ENCODE data around the gene PSEN2. TPM values are rescaled to one million over a fixed set of nuclear protein-coding genes. Genes with fewer than 3 reads are reported as not detected.

Gene PSEN2
- polyA plus RNA-seq, 1 donor (not counting 4 experiments of a cell fraction or from before 2014, with no cell fraction given) = 9.5 TPM

GRCh38 chr1:226873771-226874578 lies 3.6 kb downstream of the PSEN2 start:
- dilution Hi-C loops (cut with MboI; ENCODE audit: extremely low pct_ligation_motif_present, low sequenced_read_pairs) = no loop called here
- Histone ChIP-seq H3K9ac (ENCODE audit: control insufficient read depth, extremely low read depth, insufficient read depth, low read length) (no peak overlapping the region), H3K9me1 (ENCODE audit: control insufficient read depth, extremely low read depth, insufficient read depth, low read length) (no peaks in the 10 kb centered on the region), H3K4me1 (ENCODE audit: control insufficient read depth, extremely low read depth, insufficient read depth, low read length) (peaks cover 27% of the 10 kb centered on the region), H4K20me1 (ENCODE audit: control insufficient read depth, extremely low read depth, insufficient read depth, low read length) (no peaks in the 10 kb centered on the region), H3K27me3 (ENCODE audit: control insufficient read depth, extremely low read depth, insufficient read depth, low read length) (no peaks in the 10 kb centered on the region), H3K36me3 (ENCODE audit: control insufficient read depth in 2 of 2, extremely low read depth in 1 of 2, insufficient read depth in 2 of 2, low read length in 2 of 2) (peaks cover 0 to 4% of the 10 kb centered on the region in 2 experiments), H3K27ac (ENCODE audit: control insufficient read depth, insufficient read depth, low read length) (no peak overlapping the region), H3K4me3 (ENCODE audit: control insufficient read depth in 2 of 3, extremely low read depth in 1 of 3, insufficient read depth in 2 of 3, low read depth in 1 of 3, low read length in 3 of 3) (no peak overlapping the region), H3K9me3 (ENCODE audit: control insufficient read depth, low read depth, low read length) (no peaks in the 10 kb centered on the region), H3K79me2 (ENCODE audit: control insufficient read depth, insufficient read depth, low read length) (no peaks in the 10 kb centered on the region), H3K4me2 (ENCODE audit: control insufficient read depth, extremely low read depth, insufficient read depth, low read depth, low read length) (no peak overlapping the region), H2AFZ (ENCODE audit: control insufficient read depth, low read length) (no peak overlapping the region)
- DNase-seq (ENCODE audit: low read depth, low spot score) = no peak
- FAIRE-seq = no peak
- no peak for TF ChIP-seq EZH2 (IDR thresholded peaks at IDR 0.05; ENCODE audit: low read length)
- TF ChIP-seq CTCF (optimal IDR thresholded peaks at IDR 0.05 in 1 of 3, IDR thresholded peaks at IDR 0.05 in 1 of 3, conservative IDR thresholded peaks at IDR 0.05 in 1 of 3; ENCODE audit: extremely low read depth in 1 of 3, insufficient read depth in 2 of 3, low read length in 3 of 3) = no peak

- no peak overlapping the region for H3K4me3 ChIP-seq (ENCODE audit: control insufficient read depth in 2 of 3, extremely low read depth in 1 of 3, insufficient read depth in 2 of 3, low read depth in 1 of 3, low read length in 3 of 3)
- no peaks in the 10 kb centered on the region for H3K9me3 ChIP-seq (ENCODE audit: control insufficient read depth, low read depth, low read length)
- H3K4me2 ChIP-seq (ENCODE audit: control insufficient read depth, extremely low read depth, insufficient read depth, low read depth, low read length) = no peak overlapping the region
- TF ChIP-seq CTCF (optimal IDR thresholded peaks at IDR 0.05 in 1 of 3, IDR thresholded peaks at IDR 0.05 in 1 of 3, conservative IDR thresholded peaks at IDR 0.05 in 1 of 3; ENCODE audit: extremely low read depth in 1 of 3, insufficient read depth in 2 of 3, low read length in 3 of 3) = no peak
- TF ChIP-seq EZH2 (IDR thresholded peaks at IDR 0.05; ENCODE audit: low read length) = no peak
- H3K36me3 ChIP-seq (ENCODE audit: control insufficient read depth in 2 of 2, extremely low read depth in 1 of 2, insufficient read depth in 2 of 2, low read length in 2 of 2) = peaks cover 0 to 7% of the 10 kb centered on the region in 2 experiments
- no peak for DNase-seq (ENCODE audit: low read depth, low spot score)
- H2AFZ ChIP-seq (ENCODE audit: control insufficient read depth, low read length) = no peak overlapping the region
- no peak overlapping the region for H3K27ac ChIP-seq (ENCODE audit: control insufficient read depth, insufficient read depth, low read length)
- H3K9ac ChIP-seq (ENCODE audit: control insufficient read depth, extremely low read depth, insufficient read depth, low read length) = no peak overlapping the region
- dilution Hi-C loops (cut with MboI; ENCODE audit: extremely low pct_ligation_motif_present, low sequenced_read_pairs) = no loop called here
- FAIRE-seq = no peak
- peaks cover 26% of the 10 kb centered on the region for H3K4me1 ChIP-seq (ENCODE audit: control insufficient read depth, extremely low read depth, insufficient read depth, low read length)
- no peaks in the 10 kb centered on the region for H3K9me1 ChIP-seq (ENCODE audit: control insufficient read depth, extremely low read depth, insufficient read depth, low read length)
- H4K20me1 ChIP-seq (ENCODE audit: control insufficient read depth, extremely low read depth, insufficient read depth, low read length) = no peaks in the 10 kb centered on the region
- no peaks in the 10 kb centered on the region for H3K27me3 ChIP-seq (ENCODE audit: control insufficient read depth, extremely low read depth, insufficient read depth, low read length)
- H3K79me2 ChIP-seq (ENCODE audit: control insufficient read depth, insufficient read depth, low read length) = no peaks in the 10 kb centered on the region
These were observed 4.4 kb downstream of the PSEN2 start for GRCh38 chr1:226874579-226875425.
